Activated CD4-positive, CD25-positive, alpha-beta regulatory T cell treated with anti-CD3 and anti-CD28 coated beads, Interleukin-2, amount 50 U/mL, for 16 hours (primary cell): ENCODE data around the gene BPIFB4.

Experiments used
- DNase-seq: peaks from one replicate; pipeline ENCODE4 v3.0.0-alpha.2; 2020; ENCODE audit warnings: low read depth, low spot score

BPIFB4 gene

DNA sequence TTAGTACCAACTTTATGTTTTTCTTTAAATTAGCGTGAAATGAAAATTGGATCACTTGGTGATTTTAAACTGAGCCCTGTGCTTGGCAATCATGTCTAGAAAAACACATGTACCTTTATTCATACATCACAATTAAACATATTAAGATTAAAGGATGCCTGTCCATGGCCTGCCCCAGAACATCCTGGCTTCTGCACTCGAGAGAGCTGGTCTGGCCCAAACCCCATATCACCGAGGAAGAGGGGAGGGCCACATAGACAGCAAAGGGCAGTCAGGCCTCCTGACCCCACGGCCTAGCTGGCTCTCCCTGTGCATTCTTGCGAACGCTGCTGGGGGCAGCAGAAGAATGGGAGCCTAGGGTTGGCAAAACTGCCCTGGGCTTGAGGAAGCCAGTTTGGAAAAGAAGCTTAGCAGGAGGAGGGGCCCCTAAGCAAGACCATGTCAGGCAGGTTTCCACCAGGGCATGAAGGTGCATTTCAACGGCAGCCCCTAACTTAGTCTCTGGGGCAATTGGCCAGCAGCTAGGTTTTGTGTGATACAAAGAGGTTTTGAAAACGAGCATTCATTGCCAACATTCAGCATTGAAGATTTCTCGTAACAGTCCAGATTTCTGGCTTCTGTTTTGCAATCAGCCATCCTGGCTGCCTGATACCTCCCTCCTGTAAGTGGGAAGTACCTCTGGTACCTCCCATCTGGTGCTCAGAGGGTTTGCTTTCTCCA is 17.2 kb upstream of the BPIFB4 start:
- no peak for DNase-seq

GRCh38 chr20:33062825-33063149 is 16.7 kb upstream of the BPIFB4 start:
- no peak for DNase-seq

- no peak for DNase-seq
Measured at GRCh38 chr20:33063271-33063670, 16.2 kb upstream of the BPIFB4 start.

- DNase-seq, result no peak
Measured at GRCh38 chr20:33064572-33065287, 14.7 kb upstream of the BPIFB4 start.

DNA sequence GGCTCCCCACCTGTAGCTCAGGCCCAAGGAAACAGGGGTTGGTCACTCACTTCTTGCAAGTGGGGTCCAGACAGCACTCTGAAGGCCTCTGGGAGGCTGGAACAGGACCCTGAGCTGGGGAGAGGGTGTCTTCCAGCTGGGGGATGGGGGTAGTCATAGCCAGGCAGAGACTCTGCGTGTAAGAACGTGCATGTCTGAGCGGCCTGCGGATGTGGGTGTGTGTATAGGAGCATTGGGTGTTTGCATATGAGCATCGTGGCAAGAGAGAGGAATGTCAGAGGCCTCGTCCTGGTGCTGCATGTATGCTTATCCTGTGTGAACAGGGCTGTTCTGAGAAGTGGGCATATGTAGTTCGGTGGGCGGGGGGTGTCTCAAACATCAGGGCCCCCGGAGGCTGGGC is 13.7 kb upstream of the BPIFB4 start:
- DNase-seq, result no peak

DNA sequence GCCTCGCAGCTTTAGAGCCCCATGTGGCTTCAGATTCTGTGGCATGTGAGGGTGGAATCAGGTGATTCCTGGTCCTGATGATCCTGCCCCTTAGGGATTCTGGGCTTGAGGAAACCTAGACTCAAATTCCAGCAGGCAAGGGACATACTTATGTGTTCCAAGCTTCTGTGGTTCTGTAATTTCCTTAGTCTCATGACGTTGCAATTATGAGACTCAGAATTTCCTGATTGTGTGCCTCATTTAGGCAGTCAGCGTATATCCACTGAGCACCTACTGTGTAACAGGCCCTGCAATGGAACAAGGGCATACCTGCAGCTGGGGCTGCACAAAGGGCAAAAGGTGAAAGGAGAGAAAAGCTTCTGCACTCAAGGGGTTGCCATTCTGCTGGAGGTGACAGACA is 11.6 kb upstream of the BPIFB4 start:
- no peak for DNase-seq

GRCh38 chr20:33068251-33068939 is 11.0 kb upstream of the BPIFB4 start:
- DNase-seq, result no peak

- no peak for DNase-seq
Measured at GRCh38 chr20:33069673-33070072, 9.8 kb upstream of the BPIFB4 start.

DNA sequence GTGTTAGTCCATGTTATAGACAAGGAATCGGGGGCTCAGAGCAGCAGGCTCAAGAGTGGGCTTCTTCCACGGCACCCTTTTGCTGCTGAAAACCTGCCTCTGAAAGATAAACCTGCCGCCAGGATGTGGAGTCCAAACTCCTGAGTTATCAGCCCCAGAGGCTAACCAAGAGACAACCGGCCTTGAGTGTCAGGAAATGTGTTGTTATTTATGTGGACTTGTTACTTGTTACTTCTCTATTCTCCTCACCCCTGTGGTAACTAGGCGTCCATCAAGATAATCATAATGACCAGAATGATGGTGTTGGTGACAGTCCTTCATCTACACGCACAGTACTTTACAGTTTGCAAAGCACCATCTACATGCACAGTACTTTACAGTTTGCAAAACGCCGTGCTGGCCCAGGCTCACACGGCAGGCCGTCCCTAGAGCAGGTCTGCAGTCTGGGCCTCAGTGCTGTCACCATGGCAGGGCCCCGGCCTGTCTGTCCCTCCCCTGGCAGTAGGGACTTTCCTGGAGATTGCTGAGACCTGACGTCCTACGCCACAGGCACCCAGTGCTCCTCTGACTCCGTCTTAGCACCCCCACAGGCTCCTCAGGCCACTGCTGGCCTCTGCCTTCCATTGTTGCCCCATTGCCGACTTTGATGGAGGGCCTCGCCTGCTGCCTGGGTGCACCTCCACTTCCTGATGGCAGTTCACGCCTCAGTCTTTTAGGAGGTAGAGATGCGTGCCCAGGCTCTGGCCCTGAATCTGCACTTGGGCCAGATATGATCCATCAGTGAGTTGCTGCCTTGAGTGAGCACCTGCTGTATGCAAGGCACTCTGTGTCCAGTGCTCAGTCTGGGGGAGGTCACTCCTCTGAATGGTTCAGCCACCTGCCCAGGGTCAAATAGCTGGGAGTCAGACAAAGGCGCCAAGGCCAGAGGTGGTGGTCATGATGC is 9.1 kb upstream of the BPIFB4 start:
- DNase-seq, result no peak

- DNase-seq, result no peak
Measured at GRCh38 chr20:33071198-33071597, 8.2 kb upstream of the BPIFB4 start.

- no peak for DNase-seq
Measured at GRCh38 chr20:33072362-33072761, 7.1 kb upstream of the BPIFB4 start.

DNA sequence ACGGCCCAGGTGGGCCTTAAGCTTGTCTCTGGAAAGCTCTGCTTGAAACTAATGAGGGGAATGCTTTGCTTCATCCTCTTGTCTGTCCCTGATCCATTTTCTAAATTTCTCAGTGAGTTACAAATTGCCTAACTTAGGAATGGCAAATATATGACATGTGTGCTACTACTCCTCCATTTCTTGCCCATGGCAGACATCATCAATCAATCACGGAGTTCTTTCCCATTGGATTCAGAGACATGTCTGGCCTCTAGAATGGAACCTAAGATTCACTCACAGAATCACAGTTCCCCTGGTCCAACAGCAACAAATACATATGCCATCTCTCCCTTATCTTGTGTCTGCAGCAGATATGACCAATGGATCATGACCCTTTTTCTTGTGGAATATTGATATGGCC is 6.6 kb upstream of the BPIFB4 start:
- no peak for DNase-seq

- no peak for DNase-seq
Measured at GRCh38 chr20:33074675-33075074, 4.8 kb upstream of the BPIFB4 start.

DNA sequence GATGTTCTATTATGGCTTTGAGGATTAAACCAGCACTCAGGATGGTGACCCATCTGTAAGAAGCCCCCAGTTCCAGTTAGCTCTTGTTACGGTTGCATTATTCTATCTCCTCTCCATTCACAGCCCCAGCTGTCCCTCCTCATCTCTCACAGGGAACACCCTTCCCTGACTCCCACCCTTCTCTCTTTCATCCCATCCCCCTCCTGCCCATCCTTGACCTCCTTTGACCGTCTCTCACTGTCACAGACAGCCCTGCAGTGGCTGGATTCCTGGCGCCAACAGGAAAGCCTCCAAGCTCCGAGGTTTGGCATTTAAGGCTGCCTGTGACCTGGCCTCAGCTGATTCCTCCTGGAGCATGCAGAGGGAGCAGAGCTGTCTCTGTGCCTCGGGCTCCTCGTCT is 4.2 kb upstream of the BPIFB4 start:
- no peak for DNase-seq

- DNase-seq, result no peak
Measured at GRCh38 chr20:33076662-33077372, 2.6 kb upstream of the BPIFB4 start.

- DNase-seq, result no peak
Measured at GRCh38 chr20:33081411-33082154, 2.1 kb downstream of the BPIFB4 start.

DNA sequence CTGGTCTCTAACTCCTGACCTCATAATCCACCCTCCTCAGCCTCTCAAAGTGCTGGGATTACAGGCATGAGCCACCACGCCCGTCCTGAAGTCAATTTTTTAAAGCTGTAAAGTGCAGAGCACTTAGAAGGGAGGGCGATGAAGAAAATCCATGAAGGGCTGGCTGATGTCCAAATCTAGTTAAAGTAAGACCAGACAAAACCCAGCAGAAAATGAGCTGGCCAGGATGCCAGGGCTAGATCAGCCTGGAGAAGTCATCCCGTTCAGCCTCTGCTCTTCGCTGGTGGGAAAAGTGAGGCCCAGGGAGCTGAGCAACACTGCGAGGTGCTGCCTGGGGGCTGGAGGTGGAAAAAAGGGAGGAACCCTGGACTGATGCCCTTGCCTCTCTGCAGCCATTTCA is 3.1 kb downstream of the BPIFB4 start:
- no peak for DNase-seq

- no peak for DNase-seq
Measured at GRCh38 chr20:33083544-33084340, 4.3 kb downstream of the BPIFB4 start.

- no peak for DNase-seq
Measured at GRCh38 chr20:33084722-33085121, 5.3 kb downstream of the BPIFB4 start.
